H1 (cell line): ENCODE results near the gene ABCA2. TPM values are rescaled to one million over a fixed set of nuclear protein-coding genes. Genes with fewer than 3 reads are reported as not detected.

Experiments
- CTCF ChIA-PET: fragments of 300-600 bp; sonication (Branson Sonifier 250); formaldehyde crosslinking; loops from one replicate; lab custom pipeline; 2021; ENCODE audit not compliant: partially characterized antibody; lab: Charles Lee
- POLR2A ChIA-PET: fragments of 300-600 bp; sonication (Branson Sonifier 250); formaldehyde crosslinking; loops from one replicate; lab custom pipeline; 2021; ENCODE audit warnings: inconsistent platforms; ENCODE audit not compliant: partially characterized antibody; lab: Charles Lee
- DNase-seq, 2 experiments: peaks; one replicate each; pipeline versions ENCODE4 v3.0.0 to v3.0.0-alpha.2; 2010 to 2022; ENCODE audit warnings: low spot score in 2 of 2, low read depth in 1 of 2, mixed read lengths in 1 of 2
- FAIRE-seq: peaks from 2 replicates; lab custom pipeline; 2011; peaks lifted over from hg19 to GRCh38; lab: Jason Lieb, UNC
- H2AFZ ChIP-seq: 2 replicates; pipeline ENCODE4 v1.8.1; 2012; ENCODE audit warnings: low read length, inconsistent platforms
- H2AK5ac ChIP-seq: 2 replicates; pipeline ENCODE4 v1.6.1; 2013; ENCODE audit warnings: low read depth, low read length
- H2BK120ac ChIP-seq: replicated peaks from 2 replicates; pipeline ENCODE3; 2013; ENCODE audit warnings: low read depth, low read length, inconsistent platforms
- H2BK12ac ChIP-seq: 2 replicates; pipeline ENCODE4 v1.6.1; 2013; ENCODE audit warnings: low read depth, low read length
- H2BK15ac ChIP-seq: 2 replicates; pipeline ENCODE4 v1.6.1; 2013; ENCODE audit warnings: low read length
- H2BK20ac ChIP-seq: 2 replicates; pipeline ENCODE4 v1.6.1; 2013; ENCODE audit warnings: low read length
- H2BK5ac ChIP-seq: 2 replicates; pipeline ENCODE4 v1.6.1; 2013; ENCODE audit warnings: low read depth, low read length
- H3K14ac ChIP-seq: 2 replicates; pipeline ENCODE4 v1.6.1; 2013; ENCODE audit warnings: inconsistent platforms; ENCODE audit not compliant: insufficient read length
- H3K18ac ChIP-seq: 2 replicates; pipeline ENCODE4 v1.6.1; 2013; ENCODE audit warnings: low read length; ENCODE audit errors: extremely low read depth
- H3K23ac ChIP-seq: 2 replicates; pipeline ENCODE4 v1.6.1; 2013; ENCODE audit warnings: inconsistent platforms; ENCODE audit not compliant: insufficient read length
- H3K23me2 ChIP-seq: 2 replicates; pipeline ENCODE4 v1.6.1; 2013; ENCODE audit warnings: low read depth, low read length
- H3K27ac ChIP-seq: 2 replicates; pipeline ENCODE4 v1.6.1; 2011; ENCODE audit warnings: low read depth, low read length, inconsistent platforms
- H3K27me3 ChIP-seq, 4 experiments: replicated peaks in 1 of 4; 1 replicate in 1 of 4; 2 replicates in 3 of 4; pipeline versions ENCODE4 v1.6.1 to v1.8.1; 2011 to 2013; ENCODE audit warnings: low read length in 3 of 4, mild to moderate bottlenecking in 3 of 4, inconsistent platforms in 2 of 4, mixed read lengths in 2 of 4, moderate library complexity in 1 of 4; ENCODE audit not compliant: control insufficient read depth in 3 of 4, insufficient read depth in 3 of 4; ENCODE audit errors: extremely low read depth in 1 of 4
- H3K36me3 ChIP-seq, 4 experiments: 2 replicates each; pipeline versions ENCODE4 v1.6.1 to v1.8.1; 2011 to 2013; ENCODE audit warnings: mild to moderate bottlenecking in 4 of 4, low read length in 3 of 4, moderate library complexity in 2 of 4, control low read depth in 1 of 4, inconsistent platforms in 1 of 4; ENCODE audit not compliant: insufficient read depth in 4 of 4, control insufficient read depth in 2 of 4
- H3K4ac ChIP-seq: replicated peaks from 2 replicates; pipeline ENCODE3; 2013; ENCODE audit warnings: low read length, low read depth, mixed read lengths, inconsistent platforms; ENCODE audit not compliant: insufficient read length
- H3K4me1 ChIP-seq, 4 experiments: replicated peaks in 1 of 4; 1 replicate in 1 of 4; 2 replicates in 3 of 4; pipeline versions ENCODE4 v1.6.1 to v1.8.1; 2011 to 2013; ENCODE audit warnings: low read length in 3 of 4, inconsistent platforms in 2 of 4, mixed read lengths in 1 of 4; ENCODE audit not compliant: insufficient read depth in 4 of 4, control insufficient read depth in 3 of 4
- H3K4me2 ChIP-seq, 2 experiments: 2 replicates each; pipeline versions ENCODE4 v1.6.1 to v1.8.1; 2011 to 2013; ENCODE audit warnings: low read depth in 2 of 2, low read length in 2 of 2, control low read depth in 1 of 2, inconsistent platforms in 1 of 2, mild to moderate bottlenecking in 1 of 2; ENCODE audit not compliant: insufficient read depth in 1 of 2
- H3K4me3 ChIP-seq, 4 experiments: fragments of 200-600, 300-600 bp in 1 of 4; sonication (generic), shearing (Covaris generic), sonication (Bioruptor Twin) in 1 of 4; 2 replicates each; pipeline versions ENCODE4 v1.5.1 to v1.8.1; 2011 to 2016; ENCODE audit warnings: low read length in 4 of 4, low read depth in 3 of 4, control low read depth in 2 of 4, inconsistent platforms in 2 of 4, mild to moderate bottlenecking in 2 of 4, mixed read lengths in 1 of 4, moderate library complexity in 1 of 4; ENCODE audit not compliant: insufficient read depth in 2 of 4; ENCODE audit errors: extremely low read depth in 1 of 4
- H3K56ac ChIP-seq: replicated peaks from 2 replicates; pipeline ENCODE3; 2013; ENCODE audit warnings: low read depth, mild to moderate bottlenecking, mixed read lengths, low read length, inconsistent platforms; ENCODE audit not compliant: insufficient read length
- H3K79me1 ChIP-seq: 2 replicates; pipeline ENCODE4 v1.6.1; 2013; ENCODE audit warnings: low read depth, low read length, control low read depth
- H3K79me2 ChIP-seq, 2 experiments: 2 replicates each; pipeline versions ENCODE4 v1.6.1 to v1.8.1; 2012 to 2013; ENCODE audit warnings: low read length in 2 of 2, mild to moderate bottlenecking in 2 of 2, inconsistent platforms in 1 of 2; ENCODE audit not compliant: insufficient read depth in 2 of 2, control insufficient read depth in 1 of 2
- H3K9ac ChIP-seq, 4 experiments: replicated peaks in 1 of 4; 1 replicate in 1 of 4; 2 replicates in 3 of 4; pipeline versions ENCODE4 v1.6.1 to v1.8.1; 2011 to 2013; ENCODE audit warnings: low read depth in 3 of 4, low read length in 3 of 4, control low read depth in 2 of 4, mild to moderate bottlenecking in 2 of 4, moderate library complexity in 2 of 4, inconsistent platforms in 1 of 4; ENCODE audit errors: extremely low read depth in 1 of 4
- H3K9me3 ChIP-seq, 2 experiments: 2 replicates each; pipeline versions ENCODE4 v1.6.1 to v1.8.1; 2012 to 2013; ENCODE audit warnings: mild to moderate bottlenecking in 2 of 2, moderate library complexity in 2 of 2, control low read depth in 1 of 2, inconsistent platforms in 1 of 2, low read depth in 1 of 2, low read length in 1 of 2, mixed read lengths in 1 of 2; ENCODE audit not compliant: insufficient read depth in 2 of 2
- H4K20me1 ChIP-seq, 2 experiments: replicated peaks in 1 of 2; 2 replicates each; pipeline versions ENCODE3 to v1.8.1; 2011 to 2013; ENCODE audit warnings: inconsistent platforms in 2 of 2, low read length in 2 of 2, mild to moderate bottlenecking in 1 of 2; ENCODE audit not compliant: insufficient read depth in 2 of 2, control insufficient read depth in 1 of 2
- H4K5ac ChIP-seq: 2 replicates; pipeline ENCODE4 v1.6.1; 2013; ENCODE audit warnings: low read length, low read depth, mixed read lengths, inconsistent platforms; ENCODE audit not compliant: insufficient read length
- H4K8ac ChIP-seq: 2 replicates; pipeline ENCODE4 v1.8.0; 2013; ENCODE audit warnings: mild to moderate bottlenecking, moderate library complexity, low read length, inconsistent platforms; ENCODE audit not compliant: insufficient read depth; ENCODE audit errors: extremely low read depth
- H4K91ac ChIP-seq: replicated peaks from 2 replicates; pipeline ENCODE3; 2013; ENCODE audit warnings: low read length, mixed read lengths, inconsistent platforms; ENCODE audit not compliant: insufficient read length
- BCL11A ChIP-seq, 2 experiments: IDR thresholded peaks; one replicate each; pipeline ENCODE4 v1.6.1; 2011; ENCODE audit warnings: low read depth in 2 of 2, low read length in 2 of 2, mild to moderate bottlenecking in 2 of 2
- RXRA ChIP-seq: IDR thresholded peaks from 2 replicates; pipeline ENCODE4 v1.6.1; 2011; ENCODE audit warnings: low read depth, mild to moderate bottlenecking, low read length, moderate library complexity; ENCODE audit not compliant: insufficient read depth
- WGBS, 2 experiments: shearing (Covaris generic) in 1 of 2; methylation state at CpG; one replicate each; pipeline versions ENCODE4 v1.1.6 to v1.1.7; 2013 to 2015; ENCODE audit warnings: low lambda C conversion rate in 2 of 2, mixed read lengths in 2 of 2, inconsistent platforms in 1 of 2, low coverage in 1 of 2, missing lambda C conversion rate in 1 of 2; ENCODE audit not compliant: insufficient replicate concordance in 2 of 2, insufficient coverage in 1 of 2, insufficient read length in 1 of 2; ENCODE audit errors: extremely low coverage in 1 of 2, missing lambda C conversion rate in 1 of 2; 5-methylcytosine and 5-hydroxymethylcytosine counted together
- polyA plus RNA-seq, 7 experiments: library from polyadenylated mRNA; depleted of rRNA in 3 of 7; stranded (reverse) in 5 of 7; unstranded in 2 of 7; fragments of >200 nt in 5 of 7; fragments of 200-250 nt in 2 of 7; gene quantifications; 1 replicate in 5 of 7; 2 replicates in 1 of 7; 4 replicates in 1 of 7; pipeline versions ENCODE4 v1.2.1 to v1.2.3, GENCODE V29; 2011 to 2013; ENCODE audit warnings: missing spikeins in 2 of 7, mixed read lengths in 2 of 7
- total RNA-seq: library from RNA; stranded (reverse); fragmentation: NEBNext Ultra II Directional; extraction: Animal tissue kit (Norgen Biotek cat#: 25700); gene quantifications from 2 replicates; pipeline ENCODE4 v1.2.1, GENCODE V29; 2021
- TF ChIP-seq, protein P1 (sequence below): IDR thresholded peaks from 2 replicates; pipeline ENCODE4 v1.6.1; 2012; ENCODE audit warnings: low read length, inconsistent platforms

ABCA2 gene
- total and polyA plus RNA-seq, 2 of the 8 experiments (the other 6 are each of a cell fraction or from before 2014, with no cell fraction given): 12.5 to 14.3 TPM

DNA sequence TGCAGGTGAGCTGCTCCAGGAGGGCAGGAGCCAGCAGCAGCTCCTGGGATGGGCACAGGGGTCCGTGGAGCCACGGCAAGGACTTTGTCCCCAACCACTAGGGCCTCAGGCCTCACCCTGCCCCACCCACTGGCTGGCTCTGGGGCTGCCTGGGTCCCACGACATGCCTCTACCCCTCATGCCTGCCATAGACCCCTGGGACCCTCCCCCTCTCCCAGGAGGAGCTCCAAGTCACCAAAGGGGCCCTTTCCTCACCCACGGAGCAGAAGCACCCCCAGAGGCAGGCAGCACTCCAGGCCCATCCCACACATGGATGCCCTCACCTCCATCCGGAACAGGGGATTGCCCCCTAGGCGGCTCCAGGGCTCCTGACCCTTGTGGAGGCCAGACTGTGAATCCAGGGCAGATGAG is 6.5 kb downstream of the ABCA2 start:
- H2AK5ac ChIP-seq: no peak overlapping the region
- TF ChIP-seq BCL11A (IDR thresholded peaks at IDR 0.05; ENCODE audit: low read depth in 2 of 2, low read length in 2 of 2) (no peak), RXRA (no peak)
- TF ChIP-seq, protein P1, sequence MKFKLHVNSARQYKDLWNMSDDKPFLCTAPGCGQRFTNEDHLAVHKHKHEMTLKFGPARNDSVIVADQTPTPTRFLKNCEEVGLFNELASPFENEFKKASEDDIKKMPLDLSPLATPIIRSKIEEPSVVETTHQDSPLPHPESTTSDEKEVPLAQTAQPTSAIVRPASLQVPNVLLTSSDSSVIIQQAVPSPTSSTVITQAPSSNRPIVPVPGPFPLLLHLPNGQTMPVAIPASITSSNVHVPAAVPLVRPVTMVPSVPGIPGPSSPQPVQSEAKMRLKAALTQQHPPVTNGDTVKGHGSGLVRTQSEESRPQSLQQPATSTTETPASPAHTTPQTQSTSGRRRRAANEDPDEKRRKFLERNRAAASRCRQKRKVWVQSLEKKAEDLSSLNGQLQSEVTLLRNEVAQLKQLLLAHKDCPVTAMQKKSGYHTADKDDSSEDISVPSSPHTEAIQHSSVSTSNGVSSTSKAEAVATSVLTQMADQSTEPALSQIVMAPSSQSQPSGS: no peak
- TF ChIP-seq, all 59 proteins: peak for 0
- 88% methylated on average over 6 of the region's 6 CpGs; no CpG with 5 or more reads in 1 of the 2 experiments for WGBS, 2 experiments
- H3K4ac ChIP-seq: no peak overlapping the region
- no peaks in the 10 kb centered on the region for H3K23me2 ChIP-seq
- H4K91ac ChIP-seq: no peak overlapping the region
- peaks cover 0 to 4% (median 0%) of the 10 kb centered on the region in 4 experiments; a peak in 1 of 8 replicates for H3K36me3 ChIP-seq
- H3K4me1 ChIP-seq: peaks cover 0 to 9% (median 3%) of the 10 kb centered on the region in 4 experiments; a peak in 3 of 7 replicates
- CTCF ChIA-PET: interaction anchor here (0.8 to 7.2 kb wide), 17 partner anchors 9 to 76 kb away, joined by 3 to 54 read pairs (median 4); partner anchors contain the start of genes ABCA2, FUT7 and LCNL1
- H3K56ac ChIP-seq: no peak overlapping the region
- no peak overlapping the region for H2BK20ac ChIP-seq
- no peak overlapping the region for H3K4me2 ChIP-seq
- H2BK120ac ChIP-seq: no peak overlapping the region
- no peak overlapping the region for H3K14ac ChIP-seq
- POLR2A ChIA-PET: no interaction called here
- H3K9ac ChIP-seq: no peak overlapping the region
- peak overlapping the region; percentile 51; the same call in 1 of the 2 replicates for H4K8ac ChIP-seq
- no peak for FAIRE-seq
- peaks cover 0 to 7% of the 10 kb centered on the region in 2 experiments; a peak in 1 of 4 replicates for H3K9me3 ChIP-seq
- H3K27ac ChIP-seq: no peak overlapping the region
- no peak overlapping the region for H3K4me3 ChIP-seq
- H3K79me2 ChIP-seq: no peaks in the 10 kb centered on the region
- H2AFZ ChIP-seq: no peak overlapping the region
- no peak overlapping the region for H3K23ac ChIP-seq
- peaks cover 0 to 8% of the 10 kb centered on the region in 2 experiments for H4K20me1 ChIP-seq
- H3K79me1 ChIP-seq: no peaks in the 10 kb centered on the region
- DNase-seq: no peak
- H3K27me3 ChIP-seq: peaks cover 0 to 4% (median 1%) of the 10 kb centered on the region in 4 experiments; a peak in 3 of 7 replicates
- no peak overlapping the region for H2BK15ac ChIP-seq
- no peak overlapping the region for H3K18ac ChIP-seq
- H2BK12ac ChIP-seq: no peak overlapping the region
- H2BK5ac ChIP-seq: no peak overlapping the region
- no peak overlapping the region for H4K5ac ChIP-seq
